SK-N-MC (cell line): ENCODE measurements around the gene ACOXL.

Experiments
- DNase-seq: peaks from one replicate; pipeline ENCODE4 v3.0.0-alpha.2; 2011; ENCODE audit warnings: low read depth, low spot score
- H3K27ac ChIP-seq: fragments of 200-600 bp; sonication (generic); 2 replicates; pipeline ENCODE4 v1.5.1; 2016; ENCODE audit warnings: mixed run types
- H3K36me3 ChIP-seq: fragments of 200-600 bp; sonication (generic); 2 replicates; pipeline ENCODE4 v1.6.1; 2017; ENCODE audit warnings: antibody characterized with exemption, low read length, mixed read lengths; ENCODE audit not compliant: insufficient read depth
- H3K4me3 ChIP-seq: fragments of 200-600 bp; sonication (generic); 2 replicates; pipeline ENCODE4 v1.5.1; 2016
- H3K9ac ChIP-seq: fragments of 200-600 bp; sonication (generic); 2 replicates; pipeline ENCODE4 v1.8.0; 2017; ENCODE audit warnings: mixed run types, mixed read lengths; ENCODE audit not compliant: insufficient read length
- H3K9me3 ChIP-seq: fragments of 200-600 bp; sonication (generic); 2 replicates; pipeline ENCODE4 v1.6.1; 2017; ENCODE audit warnings: low read depth, mild to moderate bottlenecking, antibody characterized with exemption, low read length, moderate library complexity, mixed read lengths
- EZH2 ChIP-seq: fragments of 200-600 bp; sonication (generic); IDR thresholded peaks from one replicate; pipeline ENCODE4 v1.6.1; 2017; ENCODE audit warnings: antibody characterized with exemption
- FOXP2 ChIP-seq: optimal IDR thresholded peaks from 2 replicates; pipeline ENCODE3; 2011; ENCODE audit warnings: mild to moderate bottlenecking, moderate library complexity; ENCODE audit not compliant: insufficient read depth; ENCODE audit errors: extremely low read length, control extremely low read depth
- POLR2AphosphoS5 ChIP-seq: IDR thresholded peaks from 2 replicates; pipeline ENCODE4 v1.6.1; 2012; ENCODE audit warnings: mild to moderate bottlenecking, low read depth, low read length, borderline replicate concordance

ACOXL gene

DNA sequence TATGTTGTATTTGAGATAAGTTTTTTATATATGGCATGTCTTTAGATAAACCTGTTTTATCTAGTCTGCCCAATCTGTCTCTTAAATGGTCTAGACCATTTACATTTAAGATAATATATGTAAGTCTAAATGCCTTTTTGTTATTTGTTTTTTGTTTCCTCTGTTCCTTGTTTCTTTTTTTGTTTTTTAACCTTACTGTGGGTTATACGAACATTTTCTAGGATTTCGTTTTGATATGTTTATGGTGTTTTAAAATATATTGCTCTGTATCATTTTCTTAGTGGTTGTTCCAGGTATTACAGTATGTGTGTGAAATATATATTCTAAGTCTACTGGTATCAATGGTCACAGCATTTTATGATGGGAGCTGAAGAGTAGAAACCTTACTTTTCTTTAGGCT is 401.7 kb downstream of the ACOXL start:
- Histone ChIP-seq H3K9ac (no peak overlapping the region), H3K36me3 (no peaks in the 10 kb centered on the region; the same call in 1 of the 2 replicates), H3K27ac (no peak overlapping the region), H3K9me3 (no peaks in the 10 kb centered on the region), H3K4me3 (no peak overlapping the region)
- no peak for DNase-seq
- TF ChIP-seq EZH2 (no peak), FOXP2 (no peak), POLR2AphosphoS5 (no peak)

DNA sequence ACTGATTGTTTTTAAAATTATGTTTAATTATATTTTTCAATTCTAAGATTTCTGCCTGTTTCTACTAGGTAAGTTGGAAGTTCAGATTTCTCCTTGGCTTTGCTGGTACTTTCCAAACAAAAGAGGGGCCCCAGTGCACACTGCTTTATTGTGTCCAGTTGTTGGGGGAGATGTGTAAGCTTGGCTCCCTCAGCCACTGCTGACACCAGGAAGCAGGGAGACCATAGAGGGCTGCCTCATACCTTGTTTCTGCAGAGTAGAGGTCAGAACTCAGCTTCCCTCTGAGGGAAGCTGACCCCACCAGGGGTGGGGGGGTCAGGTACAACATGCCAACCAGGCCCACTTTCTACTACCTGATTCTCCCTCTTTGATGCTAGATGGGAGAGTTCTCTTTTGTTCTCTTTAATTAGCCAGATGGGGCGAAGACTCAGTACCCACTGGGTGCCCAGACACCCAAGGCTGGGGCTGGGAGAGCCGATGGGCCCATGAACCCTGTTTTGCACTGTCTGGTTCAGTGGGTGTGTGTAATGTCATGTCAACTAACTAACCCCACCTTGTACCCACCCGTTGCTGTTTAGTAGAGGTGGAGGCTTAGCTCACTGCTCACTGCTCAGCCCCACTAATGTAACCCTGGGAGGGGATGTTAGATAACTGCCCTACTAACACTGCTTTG is 403.0 kb downstream of the ACOXL start:
- Histone ChIP-seq H3K9me3 (no peaks in the 10 kb centered on the region), H3K9ac (no peak overlapping the region), H3K36me3 (no peaks in the 10 kb centered on the region), H3K4me3 (no peak overlapping the region), H3K27ac (no peak overlapping the region)
- no peak for DNase-seq
- TF ChIP-seq EZH2 (no peak), POLR2AphosphoS5 (no peak), FOXP2 (no peak)

DNA sequence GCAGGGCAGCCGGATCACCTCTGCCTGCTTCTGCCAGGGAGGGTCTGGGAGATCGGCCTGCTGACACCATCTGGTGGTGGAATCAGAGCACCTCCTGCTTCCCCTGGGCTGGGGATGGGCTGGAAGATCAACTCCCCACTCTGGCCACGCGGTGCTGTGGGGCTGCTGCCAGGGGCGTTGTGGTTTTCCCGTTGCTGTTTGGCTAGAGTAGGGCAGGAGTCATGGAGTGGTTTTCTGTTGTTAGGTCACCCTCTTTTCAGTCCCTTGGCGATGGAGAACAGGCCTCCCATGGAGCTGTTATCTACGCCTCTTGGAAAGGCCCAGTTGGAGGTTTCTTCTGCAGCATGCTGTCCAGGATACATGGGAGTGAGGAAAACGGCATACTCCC is 403.5 kb downstream of the ACOXL start:
- H3K36me3 ChIP-seq = no peaks in the 10 kb centered on the region
- no peaks in the 10 kb centered on the region for H3K9me3 ChIP-seq
- H3K27ac ChIP-seq = no peak overlapping the region
- no peak overlapping the region for H3K9ac ChIP-seq
- no peak for DNase-seq
- no peak overlapping the region for H3K4me3 ChIP-seq
- TF ChIP-seq POLR2AphosphoS5 (no peak), EZH2 (no peak), FOXP2 (no peak)

DNA sequence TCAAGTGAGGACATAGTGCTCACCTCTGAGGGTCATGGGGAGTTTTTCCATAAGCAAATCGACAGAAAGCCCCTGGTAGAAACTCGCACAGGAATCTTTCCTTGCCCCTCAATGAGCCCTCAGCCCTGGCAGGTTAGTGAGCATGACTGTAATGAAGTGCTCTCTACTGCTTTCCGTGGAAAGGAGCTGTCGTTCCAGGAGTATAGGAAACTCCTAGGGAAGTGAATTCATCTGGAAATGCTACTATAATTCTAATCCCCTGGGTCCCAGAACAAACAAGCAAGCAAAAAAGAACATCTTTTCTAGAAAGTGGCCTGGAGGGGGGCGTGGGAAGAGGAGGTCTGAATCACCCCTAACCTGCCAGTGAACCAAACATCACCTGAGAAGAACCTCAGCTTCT is 406.5 kb downstream of the ACOXL start:
- no peaks in the 10 kb centered on the region for H3K36me3 ChIP-seq
- no peak overlapping the region for H3K27ac ChIP-seq
- H3K9ac ChIP-seq = no peak overlapping the region

DNA sequence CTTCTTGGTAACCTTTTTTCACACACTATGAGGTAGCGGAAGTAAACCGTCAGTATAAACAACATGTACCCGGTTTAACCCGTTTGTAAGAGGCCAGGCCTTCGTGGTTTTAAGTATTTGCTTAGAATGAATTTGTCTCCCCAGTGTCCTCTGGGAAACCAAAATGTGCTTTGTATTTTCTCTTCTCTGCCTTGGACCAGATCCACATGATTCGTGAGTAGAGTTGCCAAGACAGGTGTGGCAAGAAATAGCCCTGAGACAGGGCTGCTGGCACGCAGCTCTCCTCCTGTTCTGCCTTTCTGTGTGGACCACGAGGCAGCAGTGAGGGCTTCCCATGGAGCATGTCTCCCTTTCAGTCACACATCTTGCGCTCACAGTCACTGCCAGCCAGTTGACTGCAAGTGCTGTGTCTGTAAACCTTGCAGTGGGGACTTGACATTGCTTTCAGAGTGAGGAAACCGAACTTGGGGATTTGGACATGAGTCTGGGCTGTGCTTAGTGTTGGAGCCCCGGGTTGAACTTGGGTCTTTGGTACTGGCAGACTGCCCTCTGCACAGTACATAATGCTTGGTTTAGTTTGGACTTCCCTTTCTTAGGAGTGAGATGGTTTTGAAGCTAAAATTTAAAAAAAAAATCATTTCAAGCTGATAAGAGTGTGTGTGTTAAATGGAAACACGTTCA is 407.4 kb downstream of the ACOXL start:
- no peak overlapping the region for H3K4me3 ChIP-seq
- no peak for TF ChIP-seq FOXP2
- TF ChIP-seq POLR2AphosphoS5 = no peak
- no peak for TF ChIP-seq EZH2
- H3K9ac ChIP-seq = no peak overlapping the region
- no peaks in the 10 kb centered on the region for H3K9me3 ChIP-seq
- H3K27ac ChIP-seq = no peak overlapping the region
- no peaks in the 10 kb centered on the region for H3K36me3 ChIP-seq
- no peak for DNase-seq

More for the DNA sequence above, 406.5 kb downstream of the ACOXL start:
- Histone ChIP-seq H3K4me3 (no peak overlapping the region), H3K9me3 (no peaks in the 10 kb centered on the region)
- TF ChIP-seq FOXP2 = no peak
- TF ChIP-seq EZH2 = no peak
- TF ChIP-seq POLR2AphosphoS5 = no peak
- DNase-seq = no peak

DNA sequence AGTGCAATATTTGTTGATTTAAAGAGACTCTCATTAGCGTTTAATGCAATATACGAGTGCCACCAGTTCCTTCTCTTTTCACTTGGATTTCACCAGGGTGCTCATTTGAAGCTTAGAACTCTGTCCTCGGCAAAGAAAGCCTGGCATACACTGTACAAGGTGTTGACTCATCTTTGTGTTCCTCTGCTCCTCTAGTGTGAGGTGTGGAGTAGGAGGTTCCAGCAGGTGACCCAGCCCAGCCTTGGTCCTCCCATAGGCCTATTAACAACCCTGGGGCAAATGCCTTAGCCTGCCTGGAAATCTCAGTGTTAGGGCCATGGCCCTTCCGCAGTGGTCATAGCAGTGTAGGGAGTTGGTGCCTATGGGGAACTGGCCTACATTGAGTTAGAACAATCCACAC is 408.4 kb downstream of the ACOXL start:
- TF ChIP-seq POLR2AphosphoS5 (no peak), FOXP2 (no peak), EZH2 (no peak)
- H3K9me3 ChIP-seq = no peaks in the 10 kb centered on the region
- H3K36me3 ChIP-seq = no peaks in the 10 kb centered on the region
- H3K27ac ChIP-seq = no peak overlapping the region
- DNase-seq = no peak
- no peak overlapping the region for H3K9ac ChIP-seq
- H3K4me3 ChIP-seq = no peak overlapping the region

DNA sequence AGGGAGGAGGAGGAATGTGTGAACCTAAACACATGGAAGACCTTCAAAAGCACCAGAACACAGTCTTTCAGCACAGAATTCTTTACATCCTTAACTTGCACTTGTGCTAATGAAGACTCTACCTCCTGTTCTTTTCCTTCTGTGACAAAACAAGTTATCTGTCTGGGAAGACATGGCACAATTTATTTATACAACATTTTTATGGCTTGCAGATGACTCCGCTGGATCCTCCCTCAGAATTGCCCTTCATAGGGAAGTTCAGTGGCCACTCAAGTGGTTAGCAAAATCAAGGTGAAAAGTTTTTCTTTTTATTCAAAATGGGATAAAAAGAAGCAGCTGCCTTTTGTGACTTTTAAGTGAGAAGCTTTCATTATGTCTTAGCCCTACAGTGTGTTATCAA is 409.7 kb downstream of the ACOXL start:
- no peak overlapping the region for H3K27ac ChIP-seq
- no peaks in the 10 kb centered on the region for H3K9me3 ChIP-seq
- no peak overlapping the region for H3K4me3 ChIP-seq
- no peaks in the 10 kb centered on the region for H3K36me3 ChIP-seq
- no peak for DNase-seq
- H3K9ac ChIP-seq = no peak overlapping the region
- no peak for TF ChIP-seq POLR2AphosphoS5

DNA sequence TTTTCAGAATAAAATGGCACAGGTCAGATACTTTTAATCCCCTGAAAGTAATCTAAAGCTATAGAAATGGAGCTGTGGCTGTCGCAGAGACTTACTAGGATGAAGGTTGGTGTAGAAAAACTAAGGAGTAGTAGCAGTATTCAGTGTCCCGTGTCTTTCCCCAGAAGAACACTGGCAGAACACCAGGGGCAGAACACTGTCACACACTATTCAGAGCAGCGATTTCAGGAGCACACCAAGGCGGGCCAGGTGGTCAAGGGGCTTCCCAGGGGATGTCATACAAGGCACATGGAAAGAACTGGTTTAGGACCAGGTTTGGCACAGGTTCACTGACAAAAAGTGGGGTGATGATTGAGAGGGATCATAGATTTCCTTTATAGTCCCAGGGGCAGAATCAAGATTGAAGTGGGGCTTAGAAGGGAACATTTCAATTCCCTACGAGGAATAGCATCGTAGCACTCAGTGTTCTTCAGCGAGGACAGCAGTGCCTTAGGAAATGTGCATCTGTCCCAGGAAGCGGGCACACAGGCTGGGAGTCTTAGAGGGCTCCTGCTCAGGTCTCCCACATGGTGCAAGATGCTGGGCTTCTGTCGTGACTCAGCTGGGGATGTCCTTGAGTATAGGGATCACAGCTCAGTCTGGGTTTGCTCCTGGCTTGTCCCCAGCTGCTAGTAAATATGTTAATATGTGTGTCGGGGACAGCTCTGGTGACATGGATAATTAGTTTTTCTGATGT is 410.9 kb downstream of the ACOXL start:
- H3K36me3 ChIP-seq = no peaks in the 10 kb centered on the region
- no peak overlapping the region for H3K27ac ChIP-seq
- H3K9me3 ChIP-seq = no peaks in the 10 kb centered on the region
- H3K4me3 ChIP-seq = no peak overlapping the region
- TF ChIP-seq FOXP2 (no peak), EZH2 (no peak), POLR2AphosphoS5 (no peak)
- H3K9ac ChIP-seq = no peak overlapping the region
- no peak for DNase-seq
